ENCODE data around the gene GARNL3. TPM values are rescaled to one million over a fixed set of nuclear protein-coding genes. Genes with fewer than 3 reads are reported as not detected.

GARNL3 gene
- total RNA-seq, 4 donors from 2014 or later, result 11.9 to 19.1 (median 16.5) TPM

DNA sequence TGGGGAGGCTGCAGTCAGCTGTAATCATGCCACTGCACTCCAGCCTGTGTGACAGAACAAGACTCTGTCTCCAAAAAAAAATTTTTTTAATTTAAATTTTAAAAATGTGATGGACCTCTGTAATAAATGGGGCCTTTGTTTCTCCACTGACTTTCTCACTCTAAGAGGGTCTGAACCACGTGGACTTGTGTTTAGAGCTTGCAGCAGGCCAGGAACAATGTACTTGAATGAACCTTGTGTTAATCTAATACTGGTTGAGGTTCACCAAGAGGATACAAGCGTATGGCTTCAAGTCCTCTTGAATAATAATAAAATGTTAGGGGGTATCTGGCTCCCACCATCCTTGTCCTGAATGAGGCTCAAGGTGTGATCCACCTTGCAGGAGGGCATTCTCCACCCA lies 118.0 kb downstream of the GARNL3 start:
- TF ChIP-seq CTCF (IDR thresholded peaks at IDR 0.05) (no peak), POLR2A (IDR thresholded peaks at IDR 0.05) (no peak)
- 83 to 85% methylated on average over 2 of the region's 2 CpGs for WGBS, 2 donors
- H3K4me3 ChIP-seq (ENCODE audit: low read depth, poor library complexity, severe bottlenecking), result no peak overlapping the region
- intact Hi-C loops (cut with DNase I; ENCODE audit: low total_unique reads), result no loop called here
- no peak for DNase-seq (ENCODE audit: low spot score in 2 of 2)

DNA sequence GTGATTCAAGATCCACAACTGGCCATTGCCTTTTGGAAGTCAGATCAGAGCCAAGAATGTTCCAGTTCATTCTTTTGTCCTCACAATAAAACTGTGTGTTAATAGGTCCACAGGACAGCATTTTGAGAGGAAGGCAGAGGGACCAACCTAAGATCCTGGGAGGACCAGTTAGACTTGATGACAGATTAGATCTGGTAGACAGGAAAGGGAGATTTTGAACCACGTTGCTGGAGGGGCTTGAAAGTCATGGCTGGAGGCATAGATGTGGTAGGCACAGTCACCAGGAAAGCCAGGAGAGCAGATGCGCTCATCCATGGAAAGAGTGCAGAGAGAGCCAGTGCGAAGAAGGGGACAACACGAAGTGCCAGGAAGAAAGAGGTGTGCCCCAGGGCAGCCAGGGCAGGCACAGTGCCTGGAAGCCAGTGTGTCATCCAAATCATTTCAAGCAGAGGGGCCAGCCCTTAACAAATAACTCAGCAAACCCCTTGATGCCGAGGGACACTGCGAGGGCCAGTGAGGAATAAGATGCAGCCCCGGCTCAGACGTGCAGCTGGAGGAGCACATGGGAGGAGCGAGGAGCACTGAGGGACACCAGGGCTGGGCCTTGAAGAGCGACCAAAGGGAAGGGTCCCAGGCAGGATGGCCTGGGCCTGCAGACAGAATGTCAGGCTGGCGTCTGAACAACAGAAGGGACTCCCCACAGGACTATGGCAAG lies 119.6 kb downstream of the GARNL3 start:
- no peak for TF ChIP-seq CTCF (IDR thresholded peaks at IDR 0.05)
- TF ChIP-seq POLR2A (IDR thresholded peaks at IDR 0.05), result no peak
- intact Hi-C loops (cut with DNase I; ENCODE audit: low total_unique reads), result no loop called here
- DNase-seq (ENCODE audit: low spot score in 2 of 2), result no peak
- WGBS, 2 donors, result 77 to 82% methylated on average over 11 of the region's 11 CpGs
- H3K4me3 ChIP-seq (ENCODE audit: low read depth, poor library complexity, severe bottlenecking), result no peak overlapping the region

GRCh38 chr9:127384901-127385300 lies 120.3 kb downstream of the GARNL3 start:
- intact Hi-C loops (cut with DNase I; ENCODE audit: low total_unique reads), result no loop called here
- 90 to 91% methylated on average over 13 of the region's 13 CpGs for WGBS, 2 donors
- TF ChIP-seq CTCF (IDR thresholded peaks at IDR 0.05) (no peak), POLR2A (IDR thresholded peaks at IDR 0.05) (no peak)
- DNase-seq (ENCODE audit: low spot score in 2 of 2), result no peak
- no peak overlapping the region for H3K4me3 ChIP-seq (ENCODE audit: low read depth, poor library complexity, severe bottlenecking)

GRCh38 chr9:127386249-127386648 lies 121.7 kb downstream of the GARNL3 start:
- no peak for TF ChIP-seq POLR2A (IDR thresholded peaks at IDR 0.05)
- TF ChIP-seq CTCF (IDR thresholded peaks at IDR 0.05), result no peak
- 83 to 96% methylated on average over 4 of the region's 4 CpGs for WGBS, 2 donors
- intact Hi-C loops (cut with DNase I; ENCODE audit: low total_unique reads), result no loop called here
- DNase-seq (ENCODE audit: low spot score in 2 of 2), result no peak
- no peak overlapping the region for H3K4me3 ChIP-seq (ENCODE audit: low read depth, poor library complexity, severe bottlenecking)

GRCh38 chr9:127386981-127387380 lies 122.4 kb downstream of the GARNL3 start:
- no peak for DNase-seq (ENCODE audit: low spot score in 2 of 2)
- TF ChIP-seq POLR2A (IDR thresholded peaks at IDR 0.05) (no peak), CTCF (IDR thresholded peaks at IDR 0.05) (no peak)
- intact Hi-C loops (cut with DNase I; ENCODE audit: low total_unique reads), result no loop called here
- WGBS, 2 donors, result 92 to 94% methylated on average over 10 of the region's 10 CpGs
- H3K4me3 ChIP-seq (ENCODE audit: low read depth, poor library complexity, severe bottlenecking), result no peak overlapping the region
